GOT3 (cell line): ENCODE measurements around the gene ATRAID.

Experiments
- DNase-seq: peaks from one replicate; lab custom pipeline; 2025; ENCODE audit warnings: mixed read lengths; lab: John Stamatoyannopoulos, UW

Gene ATRAID

GRCh38 chr2:27219091-27219490, 7.2 kb downstream of the ATRAID start:
- DNase-seq = no peak

GRCh38 chr2:27220091-27220490, 8.2 kb downstream of the ATRAID start:
- no peak for DNase-seq

DNA sequence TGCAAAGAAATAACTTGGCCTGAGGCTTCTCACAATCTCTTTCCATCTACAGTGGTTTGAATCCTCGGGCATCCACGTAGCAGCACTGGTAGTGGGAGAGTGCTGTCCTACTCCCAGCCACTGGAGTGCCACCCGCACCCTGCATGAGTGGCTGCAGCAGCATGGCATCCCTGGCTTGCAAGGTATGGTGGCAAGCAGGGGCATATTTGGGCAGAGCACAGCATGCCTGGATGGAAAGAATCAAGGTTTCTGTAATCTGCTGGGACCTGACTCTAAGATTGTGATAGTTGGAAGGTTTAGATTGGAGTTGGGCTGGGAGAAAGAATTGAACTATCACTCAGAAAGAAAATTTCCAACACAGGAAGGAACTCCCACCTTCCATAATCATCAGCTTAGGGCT, 9.3 kb downstream of the ATRAID start:
- DNase-seq = no peak

DNA sequence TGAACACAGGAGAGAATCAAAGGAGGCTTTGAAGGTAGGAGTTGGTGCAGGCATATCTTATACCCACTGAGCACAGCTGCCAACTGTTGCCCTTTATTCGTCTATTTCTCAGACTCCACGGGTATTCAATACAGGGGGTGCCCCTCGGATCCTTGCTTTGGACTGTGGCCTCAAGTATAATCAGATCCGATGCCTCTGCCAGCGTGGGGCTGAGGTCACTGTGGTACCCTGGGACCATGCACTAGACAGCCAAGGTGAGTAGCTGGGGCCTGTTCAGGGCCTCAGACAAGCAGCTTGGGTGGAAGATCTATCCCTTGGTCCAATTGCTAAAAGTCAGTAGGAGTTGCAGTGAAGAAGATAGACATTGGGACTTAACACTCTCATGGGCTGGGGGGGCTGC, 10.6 kb downstream of the ATRAID start:
- no peak for DNase-seq

DNA sequence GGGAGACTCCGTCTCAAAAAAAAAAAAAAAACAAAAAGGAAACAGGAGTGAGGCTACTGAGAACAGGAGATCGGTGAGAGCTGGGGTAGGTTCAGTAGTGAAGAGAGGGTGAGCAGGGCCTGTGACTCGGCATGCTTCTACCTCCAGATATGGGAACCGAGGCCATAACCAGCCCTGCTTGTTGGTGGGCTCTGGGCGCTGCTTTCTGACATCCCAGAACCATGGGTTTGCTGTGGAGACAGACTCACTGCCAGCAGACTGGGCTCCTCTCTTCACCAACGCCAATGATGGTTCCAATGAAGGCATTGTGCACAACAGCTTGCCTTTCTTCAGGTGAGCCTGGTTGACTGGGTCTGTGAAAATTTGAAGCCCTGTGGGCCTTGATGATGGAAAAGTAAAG, 11.6 kb downstream of the ATRAID start:
- no peak for DNase-seq

DNA sequence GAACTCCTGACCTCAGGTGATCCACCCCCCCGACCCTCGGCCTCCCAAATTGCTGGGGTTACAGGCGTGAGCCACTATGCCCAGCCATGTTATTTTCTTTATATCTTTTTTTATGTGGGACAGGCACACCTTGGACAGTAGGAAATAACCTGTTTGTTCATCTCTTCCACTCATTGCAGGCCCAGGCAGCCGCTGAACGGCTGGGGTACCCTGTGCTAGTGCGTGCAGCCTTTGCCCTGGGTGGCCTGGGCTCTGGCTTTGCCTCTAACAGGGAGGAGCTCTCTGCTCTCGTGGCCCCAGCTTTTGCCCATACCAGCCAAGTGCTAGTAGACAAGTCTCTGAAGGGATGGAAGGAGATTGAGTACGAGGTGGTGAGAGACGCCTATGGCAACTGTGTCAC, 13.7 kb downstream of the ATRAID start:
- DNase-seq = no peak

DNA sequence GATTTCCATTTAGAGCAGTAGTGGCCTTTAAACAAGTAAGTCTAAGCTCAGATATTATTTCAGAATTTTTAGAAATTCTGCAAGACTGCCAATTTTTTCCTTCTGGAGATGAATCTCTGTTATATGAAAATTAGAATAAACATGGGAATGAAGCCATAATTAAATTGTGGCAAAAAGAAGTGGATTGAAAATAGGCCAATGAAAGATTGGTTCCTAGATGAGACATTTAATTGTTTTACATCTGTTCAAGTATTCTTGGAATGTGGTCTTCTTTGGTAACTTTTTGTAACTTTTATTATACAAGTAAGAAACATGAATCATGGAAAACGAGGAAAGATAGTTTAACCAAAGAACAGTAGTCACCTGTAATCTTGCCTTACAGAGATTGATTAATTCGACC, 15.7 kb downstream of the ATRAID start:
- no peak for DNase-seq

GRCh38 chr2:27231921-27232320, 20.1 kb downstream of the ATRAID start:
- no peak for DNase-seq

DNA sequence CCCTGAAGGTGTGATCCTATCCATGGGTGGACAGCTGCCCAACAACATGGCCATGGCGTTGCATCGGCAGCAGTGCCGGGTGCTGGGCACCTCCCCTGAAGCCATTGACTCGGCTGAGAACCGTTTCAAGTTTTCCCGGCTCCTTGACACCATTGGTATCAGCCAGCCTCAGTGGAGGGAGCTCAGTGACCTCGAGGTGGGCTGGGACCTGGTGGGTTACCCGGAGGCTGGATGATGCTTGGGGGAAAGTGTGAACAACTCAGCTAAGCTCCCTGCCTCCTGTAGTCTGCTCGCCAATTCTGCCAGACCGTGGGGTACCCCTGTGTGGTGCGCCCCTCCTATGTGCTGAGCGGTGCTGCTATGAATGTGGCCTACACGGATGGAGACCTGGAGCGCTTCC, 21.5 kb downstream of the ATRAID start:
- DNase-seq = no peak

GRCh38 chr2:27236136-27236535, 24.3 kb downstream of the ATRAID start:
- no peak for DNase-seq

- DNase-seq = no peak
These were observed 24.8 kb downstream of the ATRAID start for GRCh38 chr2:27236626-27237025.

GRCh38 chr2:27237341-27237945, 25.6 kb downstream of the ATRAID start:
- no peak for DNase-seq

DNA sequence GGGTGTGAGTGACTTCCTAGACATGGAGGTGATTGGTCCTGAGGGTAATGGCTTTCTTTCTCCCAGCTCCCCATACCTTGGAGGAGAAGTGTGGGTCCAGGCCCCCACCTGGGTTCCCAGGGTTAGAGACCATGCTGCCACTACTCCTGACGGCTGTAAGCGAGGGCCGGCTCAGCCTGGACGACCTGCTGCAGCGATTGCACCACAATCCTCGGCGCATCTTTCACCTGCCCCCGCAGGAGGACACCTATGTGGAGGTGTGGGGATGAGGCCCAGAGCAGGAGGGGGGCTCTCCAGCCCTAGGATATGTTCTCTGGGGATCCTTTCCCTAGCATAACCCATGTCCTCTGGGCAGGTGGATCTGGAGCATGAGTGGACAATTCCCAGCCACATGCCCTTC, 27.1 kb downstream of the ATRAID start:
- DNase-seq = no peak

GRCh38 chr2:27240406-27240805, 28.6 kb downstream of the ATRAID start:
- DNase-seq = no peak

DNA sequence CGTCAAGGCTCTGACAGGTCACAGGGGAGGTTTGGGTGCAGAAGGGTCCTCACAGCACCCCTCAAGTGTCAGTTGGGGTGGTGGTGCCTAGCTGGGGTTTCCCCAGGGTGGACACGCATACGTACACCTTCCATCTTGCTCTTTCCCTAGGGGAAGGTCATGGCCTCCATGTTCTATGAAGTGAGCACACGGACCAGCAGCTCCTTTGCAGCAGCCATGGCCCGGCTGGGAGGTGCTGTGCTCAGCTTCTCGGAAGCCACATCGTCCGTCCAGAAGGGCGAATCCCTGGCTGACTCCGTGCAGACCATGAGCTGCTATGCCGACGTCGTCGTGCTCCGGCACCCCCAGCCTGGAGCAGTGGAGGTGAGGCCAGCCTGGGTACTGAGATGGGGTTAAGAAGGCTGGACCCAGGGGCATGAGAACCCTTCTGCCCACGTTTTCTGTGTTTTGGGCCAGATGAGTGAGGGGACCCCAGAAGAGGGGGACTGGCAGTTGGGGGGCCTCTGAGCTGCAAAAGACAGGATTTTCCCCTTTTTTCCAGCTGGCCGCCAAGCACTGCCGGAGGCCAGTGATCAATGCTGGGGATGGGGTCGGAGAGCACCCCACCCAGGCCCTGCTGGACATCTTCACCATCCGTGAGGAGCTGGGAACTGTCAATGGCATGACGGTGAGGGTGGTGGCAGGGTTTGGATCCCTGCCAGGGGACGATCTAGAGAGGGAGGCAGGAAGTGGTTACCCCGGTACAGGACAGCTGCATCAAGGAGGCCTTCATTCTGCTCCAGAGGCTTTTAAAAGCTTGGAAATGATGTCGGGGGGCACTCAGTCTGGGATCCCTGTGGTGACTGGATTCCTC, 30.1 kb downstream of the ATRAID start:
- no peak for DNase-seq

GRCh38 chr2:27242614-27242951, 30.7 kb downstream of the ATRAID start:
- no peak for DNase-seq

DNA sequence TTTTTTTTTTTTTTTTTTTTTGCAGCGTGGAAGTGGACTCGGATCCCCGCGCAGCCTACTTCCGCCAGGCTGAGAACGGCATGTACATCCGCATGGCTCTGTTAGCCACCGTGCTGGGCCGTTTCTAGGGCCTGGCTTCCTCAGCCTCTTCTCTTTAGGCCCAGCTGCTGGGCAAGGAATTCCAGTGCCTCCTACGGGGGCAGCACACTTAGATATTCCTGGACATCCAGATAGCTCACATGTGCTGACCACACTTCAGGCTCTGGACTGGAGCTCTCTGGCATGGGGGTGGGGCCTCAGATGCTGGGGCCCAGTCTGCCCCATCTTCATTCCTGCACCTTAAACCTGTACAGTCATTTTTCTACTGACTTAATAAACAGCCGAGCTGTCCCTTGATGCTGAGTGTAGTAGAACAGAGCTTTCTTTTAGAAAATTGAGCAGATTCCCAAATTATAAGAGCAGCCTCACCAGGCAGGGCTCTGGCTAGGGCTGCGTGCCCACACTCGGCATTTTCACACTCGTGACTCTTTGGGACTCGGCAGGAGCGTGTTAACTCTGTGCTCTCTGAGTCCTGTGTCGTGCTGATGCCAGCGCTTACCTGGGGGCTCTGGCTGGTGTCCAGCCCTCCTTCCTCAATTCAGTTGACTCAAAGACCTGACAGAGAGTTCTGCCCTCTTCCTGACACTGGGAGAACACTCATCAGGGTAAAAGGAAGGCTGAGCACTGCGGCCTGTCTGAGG, 31.7 kb downstream of the ATRAID start:
- no peak for DNase-seq

GRCh38 chr2:27245116-27245515, 33.3 kb downstream of the ATRAID start:
- no peak for DNase-seq

- no peak for DNase-seq
These were observed 33.8 kb downstream of the ATRAID start for GRCh38 chr2:27245626-27246025.

DNA sequence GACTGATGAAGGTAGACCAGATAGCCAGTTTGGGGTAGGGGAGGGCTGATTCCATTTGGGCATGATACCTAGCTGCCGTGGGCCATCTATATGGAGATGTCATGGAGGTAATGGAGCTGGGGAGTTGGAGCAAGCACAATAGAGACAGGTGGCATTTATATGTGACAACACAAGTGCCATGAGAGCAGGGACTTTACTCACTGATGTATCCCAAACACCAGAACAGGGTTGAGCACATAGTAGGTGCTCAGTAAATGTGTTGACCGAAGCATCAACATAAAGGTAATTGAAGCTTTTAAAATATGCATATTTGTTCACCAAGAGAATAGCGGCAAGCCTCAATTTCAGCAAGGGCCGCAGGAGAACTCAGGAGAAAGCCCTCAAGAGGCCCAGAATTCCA, 36.1 kb downstream of the ATRAID start:
- DNase-seq = no peak

DNA sequence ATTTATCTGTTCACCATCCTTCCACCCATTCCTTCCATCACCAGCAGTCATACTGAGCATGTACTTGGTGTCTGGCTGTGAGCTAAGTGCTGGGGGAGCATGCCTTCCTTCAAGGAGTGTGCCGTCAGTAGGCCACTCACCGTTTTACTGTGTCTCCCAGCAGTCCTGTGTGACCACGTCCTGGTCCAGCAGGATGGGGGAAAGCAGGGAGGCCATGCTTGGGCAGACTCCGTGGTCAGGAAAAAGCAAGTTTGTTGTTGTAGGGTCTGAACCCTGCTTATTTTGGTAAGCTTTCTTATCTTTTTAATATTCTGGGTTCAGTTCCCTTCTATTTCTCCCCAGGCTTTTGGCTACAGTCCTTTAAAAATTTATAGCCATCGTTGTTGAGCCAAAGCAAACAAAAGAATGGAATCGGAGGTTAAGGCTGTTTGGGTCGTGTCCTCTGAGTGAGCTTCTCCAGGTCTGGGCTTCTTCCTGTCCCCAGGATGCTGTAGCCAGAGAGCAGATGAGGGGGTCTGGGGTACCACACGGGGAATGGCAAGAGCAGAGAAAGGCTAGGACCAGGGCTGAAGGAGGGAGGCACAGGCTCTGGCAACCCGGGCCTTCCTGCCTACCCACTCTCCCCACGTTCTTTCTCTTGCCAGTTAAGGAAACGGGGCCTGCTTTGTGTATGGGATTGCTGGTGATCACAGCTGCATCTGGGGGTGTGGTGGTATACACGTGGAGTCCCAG, 37.5 kb downstream of the ATRAID start:
- DNase-seq = no peak

GRCh38 chr2:27249891-27250651, 38.2 kb downstream of the ATRAID start:
- DNase-seq = no peak
